ENCODE results near the gene BANF2. TPM values are rescaled to one million over a fixed set of nuclear protein-coding genes. Genes with fewer than 3 reads are reported as not detected.
A peak's percentile ranks its signal among the peaks of the same experiment; 100 is the strongest.

The BANF2 gene
- total and polyA plus RNA-seq, 10 of the 15 experiments (the other 5 are each of a cell fraction or from before 2014, with no cell fraction given) = not detected

DNA sequence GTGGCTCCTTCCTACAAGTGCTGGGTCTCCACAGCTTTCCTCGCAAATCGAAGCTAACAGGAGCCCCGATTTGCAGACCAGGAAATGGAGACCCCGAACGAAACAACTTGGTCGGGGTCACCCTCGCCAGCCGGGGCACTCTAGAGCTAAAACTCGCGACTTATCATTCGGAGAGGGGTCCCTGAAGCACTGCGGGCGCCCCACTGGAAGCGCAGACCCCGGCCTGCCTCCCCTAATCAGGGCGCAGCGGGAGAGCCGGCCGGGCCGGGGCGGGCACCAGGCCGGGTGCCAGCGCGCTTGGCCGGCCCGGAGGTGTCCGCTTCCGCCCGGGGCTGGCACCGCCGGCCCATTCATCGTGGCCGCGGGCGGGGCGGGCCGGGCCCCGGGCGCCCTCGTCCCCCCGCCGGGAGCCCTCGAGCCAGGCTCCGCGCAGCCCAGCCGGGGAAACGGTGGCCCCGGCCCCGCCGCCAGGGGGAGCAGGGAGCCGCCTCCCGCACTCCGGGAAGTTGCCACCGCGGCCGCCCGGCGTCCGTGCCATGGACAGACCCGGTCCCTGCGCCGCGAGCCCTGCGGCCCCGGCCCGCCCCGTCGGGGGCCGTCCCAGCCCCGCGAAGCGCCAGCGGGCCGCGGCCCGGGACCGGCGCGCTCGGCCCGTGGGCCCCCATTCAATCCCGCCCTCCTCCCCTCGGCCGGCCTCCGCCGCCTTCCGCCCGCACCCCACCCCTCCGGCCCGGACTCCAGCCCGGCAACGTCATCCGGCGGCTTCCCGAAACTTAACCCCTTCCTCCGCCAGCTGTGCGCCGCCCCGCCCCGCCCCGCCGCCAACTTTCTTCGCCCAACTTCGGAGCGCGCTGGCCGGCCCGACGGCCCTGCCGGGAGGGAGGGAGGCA, 18.7 kb upstream of the BANF2 start (continued):
- no peak for TF ChIP-seq CBFB (IDR thresholded peaks at IDR 0.05; ENCODE audit: low read depth)
- no peak for TF ChIP-seq STAT3 (IDR thresholded peaks at IDR 0.05; ENCODE audit: low read depth, low read length)
- TF ChIP-seq ZBED1 (IDR thresholded peaks at IDR 0.05; ENCODE audit: borderline replicate concordance) = no peak
- TF ChIP-seq, protein P1, sequence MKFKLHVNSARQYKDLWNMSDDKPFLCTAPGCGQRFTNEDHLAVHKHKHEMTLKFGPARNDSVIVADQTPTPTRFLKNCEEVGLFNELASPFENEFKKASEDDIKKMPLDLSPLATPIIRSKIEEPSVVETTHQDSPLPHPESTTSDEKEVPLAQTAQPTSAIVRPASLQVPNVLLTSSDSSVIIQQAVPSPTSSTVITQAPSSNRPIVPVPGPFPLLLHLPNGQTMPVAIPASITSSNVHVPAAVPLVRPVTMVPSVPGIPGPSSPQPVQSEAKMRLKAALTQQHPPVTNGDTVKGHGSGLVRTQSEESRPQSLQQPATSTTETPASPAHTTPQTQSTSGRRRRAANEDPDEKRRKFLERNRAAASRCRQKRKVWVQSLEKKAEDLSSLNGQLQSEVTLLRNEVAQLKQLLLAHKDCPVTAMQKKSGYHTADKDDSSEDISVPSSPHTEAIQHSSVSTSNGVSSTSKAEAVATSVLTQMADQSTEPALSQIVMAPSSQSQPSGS (IDR thresholded peaks at IDR 0.05; ENCODE audit: low read length) = no peak
- TF ChIP-seq, protein P2, sequence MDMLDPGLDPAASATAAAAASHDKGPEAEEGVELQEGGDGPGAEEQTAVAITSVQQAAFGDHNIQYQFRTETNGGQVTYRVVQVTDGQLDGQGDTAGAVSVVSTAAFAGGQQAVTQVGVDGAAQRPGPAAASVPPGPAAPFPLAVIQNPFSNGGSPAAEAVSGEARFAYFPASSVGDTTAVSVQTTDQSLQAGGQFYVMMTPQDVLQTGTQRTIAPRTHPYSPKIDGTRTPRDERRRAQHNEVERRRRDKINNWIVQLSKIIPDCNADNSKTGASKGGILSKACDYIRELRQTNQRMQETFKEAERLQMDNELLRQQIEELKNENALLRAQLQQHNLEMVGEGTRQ (IDR thresholded peaks at IDR 0.05; ENCODE audit: borderline replicate concordance, low read depth, low read length) = no peak
- TF ChIP-seq RB1 (IDR thresholded peaks at IDR 0.05; ENCODE audit: borderline replicate concordance) = peak; percentile 30; the same call in 1 of the 2 replicates

DNA sequence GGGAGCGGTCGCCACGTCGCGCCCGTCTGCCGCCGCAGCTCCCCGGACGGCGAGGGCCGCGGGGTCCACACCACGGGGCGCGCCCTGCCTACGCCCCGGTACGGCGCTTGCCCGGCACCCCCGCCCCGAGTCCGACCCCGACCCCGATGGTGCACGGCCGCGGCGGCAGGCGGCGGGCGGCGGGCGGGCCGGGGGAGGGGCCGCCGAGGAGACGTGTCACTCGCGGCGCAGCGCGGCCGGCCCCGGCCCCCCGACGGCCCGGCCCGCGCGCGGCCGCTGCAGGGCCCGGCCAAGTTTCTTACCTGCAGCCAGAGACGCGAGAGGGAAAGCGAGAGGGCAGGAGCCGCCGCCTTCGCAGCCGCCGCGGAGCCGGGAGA, 18.1 kb upstream of the BANF2 start:
- Histone ChIP-seq H3K9me3 (replicated peaks; ENCODE audit: control insufficient read depth, insufficient read depth, low read length) (peaks cover 2% of the 10 kb centered on the region; the same call in 2 of the 3 replicates), H2AFZ (ENCODE audit: control insufficient read depth, low read depth, low read length) (peak overlapping the region; percentile 77), H3K27ac (ENCODE audit: control insufficient read depth, insufficient read depth) (peak overlapping the region; percentile 69), H3K27me3 (replicated peaks in 1 of 2; ENCODE audit: control insufficient read depth in 2 of 2, insufficient read depth in 2 of 2, low read length in 1 of 2) (0 out of 4 replicates have a peak, but pooled peaks cover 0 to 6% of the 10 kb centered on the region in 2 experiments), H3K36me3 (ENCODE audit: control insufficient read depth in 2 of 2, insufficient read depth in 2 of 2, low read length in 1 of 2) (no peaks in the 10 kb centered on the region; a peak in 1 of 4 replicates), H4K20me1 (ENCODE audit: control insufficient read depth, insufficient read depth) (no peaks in the 10 kb centered on the region), H3K4me2 (ENCODE audit: control insufficient read depth, insufficient read depth) (no peak overlapping the region), H3K4me3 (peak overlapping the region; percentile 78), H3K9ac (ENCODE audit: control insufficient read depth, insufficient read depth, low read length) (peak overlapping the region; percentile 88; the same call in 1 of the 2 replicates), H3K79me2 (ENCODE audit: control insufficient read depth, insufficient read depth, low read length) (peaks cover 29% of the 10 kb centered on the region), H3K4me1 (ENCODE audit: control insufficient read depth, insufficient read depth, low read length) (peaks cover 8% of the 10 kb centered on the region)
- FAIRE-seq (no peak), ATAC-seq (no peak), DNase-seq (ENCODE audit: low read depth, low spot score) (no peak)
- 4% methylated on average over 10 of the region's 65 CpGs for WGBS (ENCODE audit: insufficient coverage, insufficient replicate concordance, low lambda C conversion rate, missing lambda C conversion rate)
- POLR2A ChIA-PET = interaction anchor here (0.6 to 1.8 kb wide), 10 partner anchors 32 to 313 kb away, joined by 3 to 15 read pairs (median 4); no protein-coding TSS in a partner anchor
- CTCF ChIA-PET = interaction anchor here (0.6 to 2.6 kb wide), 32 partner anchors 10 to 1338 kb away, joined by 3 to 31 read pairs (median 4); partner anchors contain the start of genes BANF2 and DSTN
- BruUV-seq (replicated peaks) = no TSS peak
- intact Hi-C loops (cut with micrococcal nuclease; ENCODE audit: unreplicated experiment) (loop anchor here (1.0 to 5.0 kb wide), 6 partner anchors 176 to 311 kb away; partner anchors contain the start of genes MGME1 and SNX5), in situ Hi-C loops (cut with MboI) (no loop called here)
- RAD21 ChIA-PET (ENCODE audit: unreplicated experiment) = interaction anchor here (0.6 to 3.4 kb wide), 22 partner anchors 15 to 606 kb away, joined by 3 to 44 read pairs (median 4); partner anchors contain the start of genes DSTN and ZNF133
- SMC1A ChIA-PET (ENCODE audit: uncharacterized antibody, unreplicated experiment) = interaction anchor here (0.6 to 3.7 kb wide), 13 partner anchors 9 to 342 kb away, joined by 3 to 19 read pairs (median 5); partner anchors contain the start of gene DSTN
- TF ChIP-seq, protein P3, sequence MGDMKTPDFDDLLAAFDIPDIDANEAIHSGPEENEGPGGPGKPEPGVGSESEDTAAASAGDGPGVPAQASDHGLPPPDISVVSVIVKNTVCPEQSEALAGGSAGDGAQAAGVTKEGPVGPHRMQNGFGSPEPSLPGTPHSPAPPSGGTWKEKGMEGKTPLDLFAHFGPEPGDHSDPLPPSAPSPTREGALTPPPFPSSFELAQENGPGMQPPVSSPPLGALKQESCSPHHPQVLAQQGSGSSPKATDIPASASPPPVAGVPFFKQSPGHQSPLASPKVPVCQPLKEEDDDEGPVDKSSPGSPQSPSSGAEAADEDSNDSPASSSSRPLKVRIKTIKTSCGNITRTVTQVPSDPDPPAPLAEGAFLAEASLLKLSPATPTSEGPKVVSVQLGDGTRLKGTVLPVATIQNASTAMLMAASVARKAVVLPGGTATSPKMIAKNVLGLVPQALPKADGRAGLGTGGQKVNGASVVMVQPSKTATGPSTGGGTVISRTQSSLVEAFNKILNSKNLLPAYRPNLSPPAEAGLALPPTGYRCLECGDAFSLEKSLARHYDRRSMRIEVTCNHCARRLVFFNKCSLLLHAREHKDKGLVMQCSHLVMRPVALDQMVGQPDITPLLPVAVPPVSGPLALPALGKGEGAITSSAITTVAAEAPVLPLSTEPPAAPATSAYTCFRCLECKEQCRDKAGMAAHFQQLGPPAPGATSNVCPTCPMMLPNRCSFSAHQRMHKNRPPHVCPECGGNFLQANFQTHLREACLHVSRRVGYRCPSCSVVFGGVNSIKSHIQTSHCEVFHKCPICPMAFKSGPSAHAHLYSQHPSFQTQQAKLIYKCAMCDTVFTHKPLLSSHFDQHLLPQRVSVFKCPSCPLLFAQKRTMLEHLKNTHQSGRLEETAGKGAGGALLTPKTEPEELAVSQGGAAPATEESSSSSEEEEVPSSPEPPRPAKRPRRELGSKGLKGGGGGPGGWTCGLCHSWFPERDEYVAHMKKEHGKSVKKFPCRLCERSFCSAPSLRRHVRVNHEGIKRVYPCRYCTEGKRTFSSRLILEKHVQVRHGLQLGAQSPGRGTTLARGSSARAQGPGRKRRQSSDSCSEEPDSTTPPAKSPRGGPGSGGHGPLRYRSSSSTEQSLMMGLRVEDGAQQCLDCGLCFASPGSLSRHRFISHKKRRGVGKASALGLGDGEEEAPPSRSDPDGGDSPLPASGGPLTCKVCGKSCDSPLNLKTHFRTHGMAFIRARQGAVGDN (IDR thresholded peaks at IDR 0.05) = 0 out of 2 replicates have a peak, but pooled peaks have one; percentile 15
- TF ChIP-seq, protein P4, sequence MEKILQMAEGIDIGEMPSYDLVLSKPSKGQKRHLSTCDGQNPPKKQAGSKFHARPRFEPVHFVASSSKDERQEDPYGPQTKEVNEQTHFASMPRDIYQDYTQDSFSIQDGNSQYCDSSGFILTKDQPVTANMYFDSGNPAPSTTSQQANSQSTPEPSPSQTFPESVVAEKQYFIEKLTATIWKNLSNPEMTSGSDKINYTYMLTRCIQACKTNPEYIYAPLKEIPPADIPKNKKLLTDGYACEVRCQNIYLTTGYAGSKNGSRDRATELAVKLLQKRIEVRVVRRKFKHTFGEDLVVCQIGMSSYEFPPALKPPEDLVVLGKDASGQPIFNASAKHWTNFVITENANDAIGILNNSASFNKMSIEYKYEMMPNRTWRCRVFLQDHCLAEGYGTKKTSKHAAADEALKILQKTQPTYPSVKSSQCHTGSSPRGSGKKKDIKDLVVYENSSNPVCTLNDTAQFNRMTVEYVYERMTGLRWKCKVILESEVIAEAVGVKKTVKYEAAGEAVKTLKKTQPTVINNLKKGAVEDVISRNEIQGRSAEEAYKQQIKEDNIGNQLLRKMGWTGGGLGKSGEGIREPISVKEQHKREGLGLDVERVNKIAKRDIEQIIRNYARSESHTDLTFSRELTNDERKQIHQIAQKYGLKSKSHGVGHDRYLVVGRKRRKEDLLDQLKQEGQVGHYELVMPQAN (conservative IDR thresholded peaks at IDR 0.05) = peak; percentile 67; the same call in 1 of the 2 replicates
- TF ChIP-seq NR2F1 (conservative IDR thresholded peaks at IDR 0.05) (0 out of 2 replicates have a peak, but pooled peaks have one; percentile 9), CHD4 (IDR thresholded peaks at IDR 0.05) (no peak), ATF7 (IDR thresholded peaks at IDR 0.05; ENCODE audit: low read depth) (no peak)
